NOMO-1 (cell line): ENCODE measurements around the gene MINDY1.
A peak's percentile ranks its signal among the peaks of the same experiment; 100 is the strongest.

Experiments used
- DNase-seq, 2 experiments: peaks; one replicate each; lab custom pipeline; 2025; ENCODE audit not compliant: unreplicated experiment in 2 of 2; lab: John Stamatoyannopoulos, UW

Gene MINDY1

GRCh38 chr1:151006327-151007052, at the start of gene MINDY1:
Gene MINDY1, minus strand, starts transcription at chr1:151006902. Its CDS starts 4,285 bp downstream, at chr1:151002617.
- DNase-seq = peak; percentile 87 to 90

DNA sequence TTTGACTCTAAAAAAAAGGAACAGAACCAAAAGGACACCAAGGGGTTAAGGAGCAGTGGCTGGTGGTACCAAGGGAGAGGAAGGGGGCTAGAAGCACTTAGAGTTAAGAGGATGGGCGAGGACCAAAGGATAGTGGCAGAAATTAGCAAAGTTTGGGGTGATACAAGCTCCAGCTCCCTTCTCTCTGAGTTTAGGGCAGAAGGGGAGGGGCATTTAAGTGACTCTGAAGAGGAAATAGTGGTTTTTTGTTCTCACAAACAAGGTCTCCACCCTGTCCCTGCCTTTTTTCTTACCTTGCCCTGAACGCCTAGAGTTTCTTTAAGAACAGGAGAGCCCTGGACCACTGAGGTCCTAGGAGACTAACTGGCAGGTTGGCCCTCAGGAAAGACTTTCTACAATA, 49.4 kb upstream of the MINDY1 start:
- DNase-seq = peak; percentile 27 to 35

DNA sequence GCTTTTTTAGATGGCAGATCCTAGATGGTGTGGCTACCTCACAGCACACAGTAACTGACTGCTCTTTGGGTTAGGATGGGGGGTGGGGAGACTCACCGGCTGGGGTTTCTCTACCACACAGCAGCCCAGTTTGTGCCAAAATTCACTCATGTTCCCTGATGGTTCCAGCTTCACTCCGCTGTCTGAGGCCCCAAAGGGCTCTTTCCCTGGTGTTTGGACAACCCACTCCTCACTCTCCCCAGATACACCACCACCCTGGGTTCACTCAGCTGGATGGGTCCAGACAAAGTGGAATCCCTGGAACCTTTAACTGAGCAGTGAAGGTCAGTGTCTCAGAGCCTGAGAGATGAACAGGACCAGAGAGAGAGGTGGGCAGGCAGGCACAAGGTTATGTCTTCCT, 48.9 kb upstream of the MINDY1 start:
- no peak for DNase-seq

GRCh38 chr1:151054971-151055547, 48.4 kb upstream of the MINDY1 start:
- DNase-seq = no peak

DNA sequence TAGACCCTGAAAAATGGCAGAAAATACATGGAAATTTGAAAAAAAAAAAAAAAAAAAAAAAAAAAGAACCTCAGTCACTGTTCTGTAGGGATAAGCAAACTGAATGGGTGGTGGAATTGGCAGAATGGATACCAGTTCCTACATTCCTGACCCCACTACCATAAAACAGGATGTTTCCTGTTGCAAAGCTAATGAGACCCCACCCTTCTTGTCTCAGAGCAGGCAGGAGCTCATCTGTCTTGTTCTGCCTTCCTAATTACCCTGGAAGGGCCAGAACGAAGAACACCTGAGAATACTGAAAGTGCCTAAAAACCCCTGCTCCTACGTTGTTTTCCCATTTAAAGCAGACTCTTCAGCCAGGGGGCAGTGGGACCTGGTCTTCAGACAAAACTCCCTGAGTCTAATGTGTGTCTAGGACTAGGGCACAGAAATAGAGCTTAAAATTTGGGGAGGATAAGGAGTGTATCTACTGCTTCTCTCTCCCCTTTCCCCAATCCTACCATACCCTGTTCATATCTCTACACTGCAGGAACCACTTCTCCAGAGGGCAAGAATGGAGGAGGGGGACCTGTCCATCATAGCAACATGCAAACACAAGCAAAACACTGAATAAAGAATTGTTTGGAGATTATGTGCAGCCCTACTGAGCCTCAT, 44.8 kb upstream of the MINDY1 start:
- no peak for DNase-seq

DNA sequence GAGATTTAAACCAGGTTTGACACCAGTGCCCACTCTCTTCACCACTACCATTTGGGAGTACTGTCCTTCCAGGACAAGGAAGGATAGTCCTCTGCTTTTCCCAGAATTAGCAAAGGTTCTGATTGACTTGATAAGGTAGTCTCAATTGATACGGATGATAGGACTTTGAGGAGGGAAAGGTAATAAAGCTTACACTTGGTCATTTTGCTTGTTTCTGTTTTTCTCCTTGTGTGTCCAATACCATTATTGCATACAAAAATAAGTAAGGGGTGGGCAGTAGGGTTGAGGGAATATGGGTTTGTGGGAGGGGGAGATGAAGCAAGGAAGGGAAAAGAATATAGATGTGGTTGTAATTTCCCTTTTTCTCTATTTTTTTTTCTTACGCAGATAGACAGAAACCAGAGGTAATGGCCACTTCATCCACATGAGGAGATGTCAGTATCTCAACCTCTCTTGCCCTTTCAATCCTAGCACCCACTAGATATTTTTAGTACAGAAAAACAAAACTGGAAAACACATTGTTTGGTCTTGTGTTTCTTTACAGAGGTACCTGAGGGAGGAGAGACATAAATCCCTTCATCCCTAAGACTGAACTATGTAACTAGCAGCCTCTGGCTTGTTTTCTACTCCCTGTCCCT, 43.5 kb upstream of the MINDY1 start:
- DNase-seq = no peak

DNA sequence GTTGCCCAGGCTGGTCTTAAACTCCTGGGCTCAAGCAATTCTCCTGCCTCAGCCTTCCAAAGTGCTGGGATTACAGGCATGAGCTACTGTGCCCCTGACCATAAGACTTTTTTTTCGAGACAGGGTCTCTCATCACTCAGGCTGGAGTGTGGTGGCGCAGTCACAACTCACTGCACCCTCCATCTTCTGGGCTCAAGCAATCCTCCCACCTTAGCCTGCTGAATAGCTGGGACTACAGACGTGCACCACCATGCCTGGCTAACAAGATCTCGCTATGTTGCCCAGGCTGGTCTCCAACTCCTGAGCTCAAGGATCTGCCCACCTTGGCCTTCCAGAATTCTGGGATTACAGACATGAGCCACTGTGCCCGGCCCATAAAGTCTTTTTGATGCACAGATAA, 42.8 kb upstream of the MINDY1 start:
- no peak for DNase-seq

- no peak for DNase-seq
These were observed 41.9 kb upstream of the MINDY1 start for GRCh38 chr1:151048645-151049032.

- DNase-seq = peak; percentile 50 to 58
These were observed 41.4 kb upstream of the MINDY1 start for GRCh38 chr1:151047925-151048644.

GRCh38 chr1:151047591-151047924, 40.9 kb upstream of the MINDY1 start, which contains the start of gene C1orf56:
Gene C1orf56, plus strand, starts transcription at chr1:151047751. Its CDS starts 97 bp downstream, at chr1:151047848.
- no peak for DNase-seq

GRCh38 chr1:151043163-151043562, 36.5 kb upstream of the MINDY1 start:
- DNase-seq = no peak

- DNase-seq = no peak
These were observed 32.8 kb upstream of the MINDY1 start for GRCh38 chr1:151039521-151039920.

DNA sequence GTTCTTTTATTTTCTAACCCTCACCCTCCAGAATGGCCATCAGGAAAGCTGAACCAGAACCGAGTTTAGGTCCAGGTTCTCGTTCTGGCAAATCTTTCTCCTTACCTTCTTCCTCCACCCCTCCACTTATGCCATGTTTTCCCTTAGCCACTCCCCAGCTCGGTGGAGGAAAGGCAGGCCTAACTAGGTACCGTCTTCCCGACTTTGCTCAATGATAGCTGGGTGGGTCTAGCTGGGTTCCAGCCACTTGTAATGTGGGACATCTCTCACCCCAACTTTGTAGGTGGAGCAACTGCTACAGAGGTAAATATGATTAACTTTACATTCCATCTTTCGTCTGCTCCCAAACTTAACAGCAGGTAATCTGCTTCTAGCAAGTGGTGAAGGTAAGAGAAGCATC, 30.3 kb upstream of the MINDY1 start:
- no peak for DNase-seq

GRCh38 chr1:151036356-151036755, 29.7 kb upstream of the MINDY1 start, which contains the start of gene BNIPL:
Gene BNIPL, plus strand, starts transcription at chr1:151036586. Its CDS starts 140 bp downstream, at chr1:151036726.
- DNase-seq = no peak

- no peak for DNase-seq
These were observed 28.5 kb upstream of the MINDY1 start for GRCh38 chr1:151035167-151035566.

DNA sequence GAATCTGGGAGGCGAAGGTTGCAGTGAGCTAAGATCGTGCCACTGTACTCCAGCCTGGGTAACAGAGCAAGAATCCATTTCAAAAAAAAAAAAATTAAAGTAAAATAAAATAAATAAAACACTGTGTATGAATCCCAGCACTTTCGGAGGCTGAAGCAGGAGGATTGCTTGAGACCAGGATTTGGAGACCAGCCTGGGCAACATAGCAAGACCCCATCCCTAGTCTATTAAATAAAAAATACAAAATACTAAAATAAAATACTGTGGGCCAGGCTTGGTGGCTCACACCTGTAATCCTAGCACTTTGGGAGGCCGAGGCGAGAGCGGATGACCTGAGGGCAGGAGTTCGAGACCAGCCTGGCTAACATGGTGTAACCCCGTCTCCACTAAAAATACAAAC, 25.5 kb upstream of the MINDY1 start:
- no peak for DNase-seq

GRCh38 chr1:151026460-151026859, 19.8 kb upstream of the MINDY1 start:
- DNase-seq = no peak

GRCh38 chr1:151024540-151025146, 17.9 kb upstream of the MINDY1 start:
- DNase-seq = peak; percentile 57 to 66

GRCh38 chr1:151013518-151013917, 6.8 kb upstream of the MINDY1 start:
- no peak for DNase-seq

DNA sequence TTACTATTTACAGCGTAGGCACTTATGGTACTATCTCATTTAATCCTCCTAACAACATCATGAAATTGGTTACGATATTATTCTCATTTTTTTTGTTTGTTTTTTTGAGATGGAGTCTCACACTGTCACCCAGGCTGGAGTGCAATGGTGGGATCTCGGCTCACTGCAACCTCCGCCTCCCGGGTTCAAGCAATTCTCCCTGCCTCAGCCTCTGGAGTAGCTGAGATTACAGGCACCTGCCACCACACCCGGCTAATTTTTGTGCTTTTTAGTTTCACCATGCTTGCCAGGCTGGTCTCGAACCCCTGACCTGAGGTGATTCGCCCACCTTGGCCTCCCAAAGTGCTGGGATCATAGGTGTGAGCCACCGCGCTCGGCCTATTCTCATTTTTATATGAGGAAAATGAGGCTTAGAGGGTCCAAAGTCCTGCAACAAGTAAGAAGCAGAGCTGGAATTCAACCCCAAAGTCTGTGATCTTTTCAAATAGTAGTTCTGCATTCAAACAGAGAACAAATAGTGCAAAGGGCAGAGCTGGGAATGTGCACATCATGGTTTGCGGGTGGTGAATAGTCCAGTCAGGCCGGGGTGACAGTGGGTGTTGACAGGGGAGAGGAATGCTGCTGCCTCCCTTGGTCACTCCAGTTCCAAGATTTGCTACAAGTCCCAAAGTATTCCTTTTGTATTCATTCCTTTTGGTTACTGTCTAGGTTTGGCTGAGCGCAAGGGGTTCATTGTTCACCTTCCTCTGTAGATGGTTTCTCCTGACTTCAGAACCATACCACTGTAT, 6.2 kb upstream of the MINDY1 start:
- DNase-seq = no peak
